Hepatocyte (in vitro differentiated cells): ENCODE measurements around the gene IL6.

Source experiments
- EZH2 ChIP-seq: fragments of 200-600 bp; sonication (generic); IDR thresholded peaks from 2 replicates; pipeline ENCODE4 v1.6.1; 2016; ENCODE audit warnings: antibody characterized with exemption, mild to moderate bottlenecking, borderline replicate concordance
- EZH2phosphoT487 ChIP-seq: fragments of 200-600 bp; sonication (generic); IDR thresholded peaks from one replicate; pipeline ENCODE4 v1.6.1; 2018; ENCODE audit warnings: antibody characterized with exemption, mild to moderate bottlenecking, low read depth, moderate library complexity; ENCODE audit not compliant: unreplicated experiment, severe bottlenecking
- TF ChIP-seq, protein P1 (sequence below): fragments of 200-600 bp; sonication (generic); IDR thresholded peaks from 2 replicates; pipeline ENCODE4 v1.5.1; 2016; ENCODE audit warnings: antibody characterized with exemption, mild to moderate bottlenecking; ENCODE audit not compliant: poor library complexity

DNA sequence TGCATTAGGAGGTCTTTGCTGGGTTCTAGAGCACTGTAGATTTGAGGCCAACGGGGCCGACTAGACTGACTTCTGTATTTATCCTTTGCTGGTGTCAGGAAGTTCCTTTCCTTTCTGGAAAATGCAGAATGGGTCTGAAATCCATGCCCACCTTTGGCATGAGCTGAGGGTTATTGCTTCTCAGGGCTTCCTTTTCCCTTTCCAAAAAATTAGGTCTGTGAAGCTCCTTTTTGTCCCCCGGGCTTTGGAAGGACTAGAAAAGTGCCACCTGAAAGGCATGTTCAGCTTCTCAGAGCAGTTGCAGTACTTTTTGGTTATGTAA is 675 bp downstream of the IL6 start:
- TF ChIP-seq EZH2 (no peak), EZH2phosphoT487 (no peak)
- TF ChIP-seq, protein P1, sequence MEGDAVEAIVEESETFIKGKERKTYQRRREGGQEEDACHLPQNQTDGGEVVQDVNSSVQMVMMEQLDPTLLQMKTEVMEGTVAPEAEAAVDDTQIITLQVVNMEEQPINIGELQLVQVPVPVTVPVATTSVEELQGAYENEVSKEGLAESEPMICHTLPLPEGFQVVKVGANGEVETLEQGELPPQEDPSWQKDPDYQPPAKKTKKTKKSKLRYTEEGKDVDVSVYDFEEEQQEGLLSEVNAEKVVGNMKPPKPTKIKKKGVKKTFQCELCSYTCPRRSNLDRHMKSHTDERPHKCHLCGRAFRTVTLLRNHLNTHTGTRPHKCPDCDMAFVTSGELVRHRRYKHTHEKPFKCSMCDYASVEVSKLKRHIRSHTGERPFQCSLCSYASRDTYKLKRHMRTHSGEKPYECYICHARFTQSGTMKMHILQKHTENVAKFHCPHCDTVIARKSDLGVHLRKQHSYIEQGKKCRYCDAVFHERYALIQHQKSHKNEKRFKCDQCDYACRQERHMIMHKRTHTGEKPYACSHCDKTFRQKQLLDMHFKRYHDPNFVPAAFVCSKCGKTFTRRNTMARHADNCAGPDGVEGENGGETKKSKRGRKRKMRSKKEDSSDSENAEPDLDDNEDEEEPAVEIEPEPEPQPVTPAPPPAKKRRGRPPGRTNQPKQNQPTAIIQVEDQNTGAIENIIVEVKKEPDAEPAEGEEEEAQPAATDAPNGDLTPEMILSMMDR: no peak
